Right cardiac atrium (tissue), 5 donors: ENCODE measurements around the gene SNX13. TPM values are rescaled to one million over a fixed set of nuclear protein-coding genes. Genes with fewer than 3 reads are reported as not detected.
A peak's percentile ranks its signal among the peaks of the same experiment; 100 is the strongest.

Experiments used
- ATAC-seq, 2 donors: fragments of 200-7000 bp; cut with Tn5 transposase; one replicate each; pipeline versions ENCODE4 v1.8.0 to v1.9.1; 2020; ENCODE audit warnings: moderate library complexity in 2 of 2, mild to moderate bottlenecking in 1 of 2
- DNase-seq, 3 donors: peaks; one replicate each; pipeline ENCODE4 v3.0.0-alpha.2; 2020
- H3K27ac ChIP-seq: one replicate; pipeline ENCODE4 v1.5.1; 2013; ENCODE audit warnings: mild to moderate bottlenecking, low read length, control low read depth, moderate library complexity
- H3K27me3 ChIP-seq: one replicate; pipeline ENCODE4 v1.6.1; 2013; ENCODE audit not compliant: control insufficient read depth, insufficient read depth
- H3K4me1 ChIP-seq: one replicate; pipeline ENCODE4 v1.6.1; 2013; ENCODE audit warnings: low read length; ENCODE audit not compliant: control insufficient read depth, insufficient read depth
- H3K4me3 ChIP-seq: one replicate; pipeline ENCODE4 v1.5.1; 2013; ENCODE audit warnings: low read length, control low read depth
- H3K9me3 ChIP-seq: one replicate; pipeline ENCODE4 v1.6.1; 2013; ENCODE audit warnings: low read length; ENCODE audit not compliant: control insufficient read depth
- WGBS: extraction: QIAGEN DNeasy Blood & Tissue Kit; methylation state at CpG from one replicate; pipeline ENCODE4 v1.1.7; 2013; 5-methylcytosine and 5-hydroxymethylcytosine counted together
- intact Hi-C, 4 donors: fragments of 100-400 bp; cut with DNase I; formaldehyde crosslinking; loops; one replicate each; pipeline versions ENCODE4 v1.11.0 to v1.14.0; 2022 to 2023
- polyA plus RNA-seq: library from polyadenylated mRNA; stranded (reverse); fragments of 200-250 nt; gene quantifications from one replicate; pipeline ENCODE4 v1.2.3, GENCODE V29; 2013
- total RNA-seq, 4 donors: library from RNA; stranded (reverse); fragmentation: NEBNext Ultra II Directional; extraction: Animal tissue kit (Norgen Biotek cat#: 25700); gene quantifications; one replicate each; pipeline ENCODE4 v1.2.1, GENCODE V29; 2021
- donor health status: healthy with polysubstance abuse.
- donor health status: DM: no; HTN: yes; CAD: no.
- donor health status: DM: no; HTN: no; CAD: no.
- donor health status: DM: no; HTN: yes; CAD: no; lungs with severe emphysema.
- donor health status: DM: yes; HTN: yes; CAD: no.

Gene SNX13
- total and polyA plus RNA-seq, 5 donors: 11.4 to 50.8 (median 47.0) TPM

GRCh38 chr7:17931069-17931468 is 9.2 kb downstream of the SNX13 start:
- intact Hi-C loops: no loop called here
- Histone ChIP-seq H3K27ac (no peak overlapping the region), H3K4me1 (peaks cover 6% of the 10 kb centered on the region), H3K9me3 (no peaks in the 10 kb centered on the region), H3K4me3 (no peak overlapping the region), H3K27me3 (no peaks in the 10 kb centered on the region)
- peak in 1 of 2 donors; percentile 38 for ATAC-seq
- no peak for DNase-seq
- WGBS: 73% methylated on average over 1 of the region's 1 CpG

DNA sequence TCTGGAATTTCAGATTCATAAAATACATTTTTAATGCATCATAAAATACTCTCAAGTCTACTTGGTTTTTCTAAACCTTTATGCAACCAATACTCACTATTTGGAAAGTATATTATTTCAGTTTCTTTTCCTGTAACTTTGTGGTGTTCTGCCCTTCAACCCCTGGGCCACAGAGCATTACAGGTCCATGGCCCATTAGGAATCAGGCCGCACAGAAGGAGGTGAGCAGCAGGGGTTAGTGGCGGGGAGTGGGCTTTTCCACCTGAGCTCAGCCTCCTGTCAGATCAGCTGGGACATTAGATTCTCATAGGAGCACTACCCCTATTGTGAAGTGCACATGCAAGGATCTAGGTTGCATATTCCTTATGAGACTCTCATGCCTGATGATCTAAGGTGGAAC is 9.7 kb downstream of the SNX13 start:
- Histone ChIP-seq H3K4me1 (peaks cover 6% of the 10 kb centered on the region), H3K9me3 (no peaks in the 10 kb centered on the region), H3K27me3 (no peaks in the 10 kb centered on the region), H3K4me3 (no peak overlapping the region), H3K27ac (peak overlapping the region; percentile 72)
- DNase-seq: peak in 1 of 3 donors; percentile 25
- ATAC-seq: peak in 1 of 2 donors; percentile 14
- intact Hi-C loops: no loop called here
- whole genome bisulfite sequencing: 93% methylated on average over 2 of the region's 2 CpGs

DNA sequence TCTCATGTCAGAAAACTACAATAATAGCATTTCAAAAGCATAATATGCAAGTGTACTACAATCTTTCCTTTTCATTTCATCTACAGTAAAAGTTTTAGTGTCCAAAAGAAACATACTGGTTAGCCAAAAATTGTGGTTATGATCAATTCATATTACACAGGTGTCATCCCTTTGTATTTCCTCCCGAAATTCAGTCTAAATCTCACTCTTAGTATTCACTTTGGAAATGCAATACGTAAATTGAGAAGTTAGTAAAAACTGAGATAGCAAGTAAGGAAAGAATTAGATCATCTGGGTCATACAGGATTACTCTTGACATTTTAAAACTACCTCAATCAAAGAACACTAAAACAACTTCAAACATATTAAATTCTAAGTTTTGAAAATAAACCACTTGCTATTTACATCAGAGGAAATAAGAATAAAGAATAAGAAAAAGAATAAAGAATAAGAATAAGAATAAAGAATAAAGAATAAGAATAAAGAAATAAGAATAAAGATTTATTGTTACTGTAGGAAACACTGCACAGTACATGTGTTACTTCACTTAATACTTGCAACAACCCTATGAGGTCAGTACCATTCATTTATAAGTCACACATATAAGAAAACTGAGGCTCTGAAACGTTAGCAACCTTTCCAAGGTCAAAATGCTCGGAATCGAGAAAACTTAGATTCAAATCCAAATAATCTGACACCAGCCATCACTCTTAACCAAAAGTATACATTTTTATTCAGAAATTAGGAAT is 10.5 kb downstream of the SNX13 start:
- WGBS: 83% methylated on average over 5 of the region's 5 CpGs
- H3K4me3 ChIP-seq: no peak overlapping the region
- H3K27me3 ChIP-seq: no peaks in the 10 kb centered on the region
- no peak for ATAC-seq
- no peak overlapping the region for H3K27ac ChIP-seq
- H3K4me1 ChIP-seq: peaks cover 6% of the 10 kb centered on the region
- no peaks in the 10 kb centered on the region for H3K9me3 ChIP-seq
- DNase-seq: no peak
- intact Hi-C loops: no loop called here

DNA sequence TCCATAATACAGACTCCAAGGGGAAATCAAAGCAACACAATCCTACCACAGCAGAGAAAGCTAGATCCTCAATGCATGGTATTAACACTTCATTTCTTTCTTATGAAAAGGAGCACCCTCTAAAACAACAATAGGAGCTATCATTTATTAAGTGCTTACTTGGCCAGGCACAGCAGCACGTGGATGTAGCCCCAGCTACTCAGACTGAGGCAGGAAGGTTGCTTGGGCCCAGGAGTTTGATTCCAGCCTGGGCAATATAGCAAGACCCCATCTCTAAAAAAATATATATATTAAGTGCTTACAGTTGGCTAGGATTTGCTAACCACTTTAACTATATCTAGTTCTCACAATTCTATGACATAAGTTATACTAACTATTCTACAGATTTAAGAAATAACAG is 12.2 kb downstream of the SNX13 start:
- no peak overlapping the region for H3K27ac ChIP-seq
- DNase-seq: no peak
- H3K4me1 ChIP-seq: peaks cover 8% of the 10 kb centered on the region
- H3K27me3 ChIP-seq: no peaks in the 10 kb centered on the region
- intact Hi-C loops: no loop called here
- no peak for ATAC-seq
- H3K9me3 ChIP-seq: no peaks in the 10 kb centered on the region
- H3K4me3 ChIP-seq: no peak overlapping the region
- WGBS: 70% methylated on average over 1 of the region's 1 CpG

- H3K27ac ChIP-seq: no peak overlapping the region
- intact Hi-C loops: no loop called here
- peaks cover 7% of the 10 kb centered on the region for H3K4me1 ChIP-seq
- H3K27me3 ChIP-seq: no peaks in the 10 kb centered on the region
- 92% methylated on average over 1 of the region's 1 CpG for WGBS
- H3K9me3 ChIP-seq: no peaks in the 10 kb centered on the region
- DNase-seq: no peak
- H3K4me3 ChIP-seq: no peak overlapping the region
- ATAC-seq: no peak
Measured at GRCh38 chr7:17921857-17922416, 18.4 kb downstream of the SNX13 start.

DNA sequence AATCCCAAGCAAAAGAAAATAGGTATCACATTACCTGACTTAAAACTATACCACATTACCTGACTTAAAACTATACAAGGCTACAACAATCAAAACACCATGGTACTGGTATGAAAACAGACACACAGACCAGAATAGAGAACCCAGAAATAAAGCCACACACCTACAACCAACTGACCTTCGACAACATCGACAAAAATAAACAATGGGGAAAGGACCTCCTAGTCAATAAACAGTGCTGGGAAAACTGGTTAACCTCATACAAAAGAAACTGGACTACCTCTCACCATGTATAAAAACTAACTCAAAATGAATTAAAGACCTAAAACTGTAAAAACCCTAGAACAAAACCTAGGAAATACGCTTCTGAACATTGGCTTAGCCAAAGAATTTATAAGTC is 22.5 kb downstream of the SNX13 start:
- Histone ChIP-seq H3K27ac (no peak overlapping the region), H3K4me3 (no peak overlapping the region), H3K9me3 (no peaks in the 10 kb centered on the region), H3K27me3 (no peaks in the 10 kb centered on the region), H3K4me1 (peaks cover 9% of the 10 kb centered on the region)
- WGBS: 98% methylated on average over 3 of the region's 3 CpGs
- DNase-seq (no peak), ATAC-seq (no peak)
- intact Hi-C loops: no loop called here

- Histone ChIP-seq H3K27me3 (no peaks in the 10 kb centered on the region), H3K9me3 (no peaks in the 10 kb centered on the region), H3K4me1 (peaks cover 10% of the 10 kb centered on the region), H3K27ac (no peak overlapping the region), H3K4me3 (no peak overlapping the region)
- intact Hi-C loops: no loop called here
- no peak for DNase-seq
- no peak for ATAC-seq
Measured at GRCh38 chr7:17916786-17917185, 23.5 kb downstream of the SNX13 start.

- Histone ChIP-seq H3K4me3 (no peak overlapping the region), H3K27ac (no peak overlapping the region)
- DNase-seq: no peak
Measured at GRCh38 chr7:17915796-17916195, 24.5 kb downstream of the SNX13 start.

DNA sequence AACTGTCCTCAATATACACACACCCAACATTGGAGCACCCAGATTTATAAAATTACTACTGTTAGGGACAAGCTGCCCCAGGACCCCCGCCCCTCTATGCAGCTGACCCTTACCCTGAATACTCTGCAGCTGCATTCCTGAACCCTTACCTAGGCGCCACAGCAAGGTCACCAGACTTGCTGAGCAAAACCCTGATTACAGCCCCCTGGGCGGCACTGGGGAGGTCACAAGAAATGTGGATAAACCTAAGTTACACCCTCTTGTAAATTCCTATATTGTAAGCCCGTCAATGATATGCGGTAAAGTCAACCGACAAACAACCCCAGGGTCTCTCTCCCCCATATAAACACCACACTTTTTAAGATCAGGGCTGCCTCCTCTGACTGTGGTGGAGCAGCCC is 25.1 kb downstream of the SNX13 start:
- peaks cover 8% of the 10 kb centered on the region for H3K4me1 ChIP-seq
- 96% methylated on average over 6 of the region's 6 CpGs for WGBS
- H3K27me3 ChIP-seq: no peaks in the 10 kb centered on the region
- H3K27ac ChIP-seq: no peak overlapping the region
- DNase-seq: peak in 1 of 3 donors; percentile 9
- H3K9me3 ChIP-seq: no peaks in the 10 kb centered on the region
- no peak for ATAC-seq
- H3K4me3 ChIP-seq: no peak overlapping the region
- intact Hi-C loops: no loop called here

More at GRCh38 chr7:17915796-17916195, 24.5 kb downstream of the SNX13 start:
- Histone ChIP-seq H3K4me1 (peaks cover 8% of the 10 kb centered on the region), H3K9me3 (no peaks in the 10 kb centered on the region), H3K27me3 (no peaks in the 10 kb centered on the region)
- WGBS: 83% methylated on average over 2 of the region's 2 CpGs
- intact Hi-C loops: no loop called here
- no peak for ATAC-seq

- no peak overlapping the region for H3K27ac ChIP-seq
- DNase-seq (no peak), ATAC-seq (peak; percentile 19 to 21)
- intact Hi-C loops: no loop called here
- no peaks in the 10 kb centered on the region for H3K9me3 ChIP-seq
- WGBS: 97% methylated on average over 2 of the region's 2 CpGs
- no peak overlapping the region for H3K4me3 ChIP-seq
- H3K4me1 ChIP-seq: peaks cover 8% of the 10 kb centered on the region
- no peaks in the 10 kb centered on the region for H3K27me3 ChIP-seq
Measured at GRCh38 chr7:17913250-17913649, 27.0 kb downstream of the SNX13 start.

GRCh38 chr7:17912536-17913235 is 27.6 kb downstream of the SNX13 start:
- H3K9me3 ChIP-seq: no peaks in the 10 kb centered on the region
- no peak overlapping the region for H3K4me3 ChIP-seq
- intact Hi-C loops: no loop called here
- peaks cover 8% of the 10 kb centered on the region for H3K4me1 ChIP-seq
- peak in 1 of 3 donors; percentile 20 for DNase-seq
- H3K27me3 ChIP-seq: no peaks in the 10 kb centered on the region
- 82% methylated on average over 5 of the region's 5 CpGs for WGBS
- H3K27ac ChIP-seq: no peak overlapping the region
- peak; percentile 39 to 40 for ATAC-seq
